IPS-15b (cell line): ENCODE measurements around the gene SMARCA2.

ENCODE experiments used
- H3K27me3 ChIP-seq: one replicate; pipeline ENCODE4 v1.6.1; 2013; ENCODE audit warnings: low read length; ENCODE audit not compliant: control insufficient read depth, insufficient read depth
- H3K36me3 ChIP-seq: one replicate; pipeline ENCODE4 v1.6.1; 2013; ENCODE audit warnings: low read length; ENCODE audit not compliant: control insufficient read depth, insufficient read depth
- H3K4me1 ChIP-seq: one replicate; pipeline ENCODE4 v1.6.1; 2013; ENCODE audit warnings: mild to moderate bottlenecking, low read length; ENCODE audit not compliant: control insufficient read depth, insufficient read depth
- H3K4me3 ChIP-seq: one replicate; pipeline ENCODE4 v1.5.1; 2013; ENCODE audit warnings: low read depth, low read length
- H3K9ac ChIP-seq: one replicate; pipeline ENCODE4 v1.6.1; 2013; ENCODE audit warnings: low read depth, mild to moderate bottlenecking, low read length
- H3K9me3 ChIP-seq: one replicate; pipeline ENCODE4 v1.6.1; 2013; ENCODE audit warnings: mild to moderate bottlenecking, low read length; ENCODE audit not compliant: control insufficient read depth, insufficient read depth

Gene SMARCA2

DNA sequence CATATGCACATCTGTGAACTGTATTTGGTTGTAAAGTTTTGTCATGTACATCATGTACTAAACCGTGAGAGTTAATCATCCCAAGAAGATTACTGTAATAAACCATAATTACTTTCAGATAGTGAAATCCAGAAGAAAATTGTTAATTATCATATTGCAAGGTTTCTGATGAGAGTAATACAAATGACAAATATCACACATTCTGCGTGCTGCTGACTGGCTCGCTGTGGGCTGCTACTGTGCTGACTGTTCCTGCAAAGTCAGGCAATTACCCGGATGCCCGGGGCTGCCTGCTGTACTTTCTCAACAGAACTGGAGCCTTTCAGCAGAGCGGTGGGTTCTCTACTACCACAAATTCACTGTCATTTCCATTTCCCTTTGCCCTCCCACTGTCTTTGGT, 68.3 kb downstream of the SMARCA2 start:
- no peaks in the 10 kb centered on the region for H3K4me1 ChIP-seq
- H3K27me3 ChIP-seq, result no peaks in the 10 kb centered on the region
- H3K4me3 ChIP-seq, result no peak overlapping the region
- no peak overlapping the region for H3K9ac ChIP-seq
- H3K36me3 ChIP-seq, result no peaks in the 10 kb centered on the region
- H3K9me3 ChIP-seq, result no peaks in the 10 kb centered on the region

DNA sequence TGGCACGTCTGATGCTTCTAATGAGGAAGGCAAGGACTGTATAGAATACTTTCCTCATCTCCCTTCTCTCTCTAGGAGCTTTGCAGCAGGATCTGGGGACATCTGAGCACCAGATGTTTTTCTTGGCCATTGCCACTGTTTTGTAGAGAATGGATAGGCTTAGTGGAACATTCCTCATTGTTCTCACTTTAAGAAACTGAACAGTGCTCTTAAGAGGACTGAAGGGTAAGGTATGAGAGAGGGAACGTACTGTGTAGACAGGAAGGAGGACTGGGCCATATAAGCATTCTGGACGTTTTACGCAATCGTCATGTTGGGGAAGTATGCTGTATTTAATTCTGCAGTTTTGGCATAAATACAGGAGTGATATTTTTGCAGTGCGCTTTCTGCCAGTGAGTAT, 70.6 kb downstream of the SMARCA2 start:
- Histone ChIP-seq H3K27me3 (no peaks in the 10 kb centered on the region), H3K36me3 (no peaks in the 10 kb centered on the region), H3K4me1 (no peaks in the 10 kb centered on the region)

DNA sequence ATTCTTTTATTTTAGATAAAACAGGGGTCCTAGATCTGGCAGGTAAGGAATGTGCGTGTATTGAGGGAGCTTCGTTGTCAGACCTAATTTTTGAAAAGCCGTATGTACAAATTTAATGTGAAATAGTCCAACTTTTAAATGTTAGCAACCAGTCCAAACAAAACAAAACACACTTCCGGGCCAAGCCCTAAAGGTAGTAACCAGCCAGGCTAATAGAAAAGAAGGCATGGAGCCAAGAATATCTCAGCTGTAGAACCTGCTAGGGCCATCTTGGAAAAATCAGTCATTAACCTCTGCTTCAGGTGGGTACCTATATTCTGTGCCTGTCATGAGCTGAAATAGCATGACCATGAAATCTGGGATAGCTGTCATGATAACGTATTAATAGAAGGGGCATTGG, 71.0 kb downstream of the SMARCA2 start:
- H3K27me3 ChIP-seq, result no peaks in the 10 kb centered on the region
- no peak overlapping the region for H3K4me3 ChIP-seq
- no peaks in the 10 kb centered on the region for H3K36me3 ChIP-seq
- no peak overlapping the region for H3K9ac ChIP-seq
- no peaks in the 10 kb centered on the region for H3K4me1 ChIP-seq
- no peaks in the 10 kb centered on the region for H3K9me3 ChIP-seq

More for the DNA sequence above, 70.6 kb downstream of the SMARCA2 start:
- no peaks in the 10 kb centered on the region for H3K9me3 ChIP-seq
- no peak overlapping the region for H3K9ac ChIP-seq
- no peak overlapping the region for H3K4me3 ChIP-seq

DNA sequence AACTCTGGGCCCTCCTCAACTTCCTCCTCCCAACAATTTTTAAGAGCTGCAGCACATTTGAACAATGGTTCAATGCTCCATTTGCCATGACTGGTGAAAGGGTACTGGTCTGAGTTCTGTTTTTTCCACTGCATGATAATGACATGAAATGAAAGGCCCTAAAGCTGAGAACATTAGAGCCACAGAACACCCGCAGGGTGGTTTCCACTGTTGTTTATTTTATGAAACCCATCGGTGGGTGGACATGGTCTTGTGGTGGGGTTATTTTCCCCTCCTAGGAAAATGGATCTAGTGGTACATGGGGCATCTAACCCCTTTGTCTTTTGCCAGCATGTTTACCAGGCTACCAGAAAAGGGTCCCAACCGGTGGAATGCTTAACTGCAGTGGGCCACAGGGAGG, 71.8 kb downstream of the SMARCA2 start:
- H3K9ac ChIP-seq, result no peak overlapping the region
- H3K36me3 ChIP-seq, result no peaks in the 10 kb centered on the region
- H3K9me3 ChIP-seq, result no peaks in the 10 kb centered on the region
- no peaks in the 10 kb centered on the region for H3K27me3 ChIP-seq
- H3K4me1 ChIP-seq, result no peaks in the 10 kb centered on the region
- H3K4me3 ChIP-seq, result no peak overlapping the region

DNA sequence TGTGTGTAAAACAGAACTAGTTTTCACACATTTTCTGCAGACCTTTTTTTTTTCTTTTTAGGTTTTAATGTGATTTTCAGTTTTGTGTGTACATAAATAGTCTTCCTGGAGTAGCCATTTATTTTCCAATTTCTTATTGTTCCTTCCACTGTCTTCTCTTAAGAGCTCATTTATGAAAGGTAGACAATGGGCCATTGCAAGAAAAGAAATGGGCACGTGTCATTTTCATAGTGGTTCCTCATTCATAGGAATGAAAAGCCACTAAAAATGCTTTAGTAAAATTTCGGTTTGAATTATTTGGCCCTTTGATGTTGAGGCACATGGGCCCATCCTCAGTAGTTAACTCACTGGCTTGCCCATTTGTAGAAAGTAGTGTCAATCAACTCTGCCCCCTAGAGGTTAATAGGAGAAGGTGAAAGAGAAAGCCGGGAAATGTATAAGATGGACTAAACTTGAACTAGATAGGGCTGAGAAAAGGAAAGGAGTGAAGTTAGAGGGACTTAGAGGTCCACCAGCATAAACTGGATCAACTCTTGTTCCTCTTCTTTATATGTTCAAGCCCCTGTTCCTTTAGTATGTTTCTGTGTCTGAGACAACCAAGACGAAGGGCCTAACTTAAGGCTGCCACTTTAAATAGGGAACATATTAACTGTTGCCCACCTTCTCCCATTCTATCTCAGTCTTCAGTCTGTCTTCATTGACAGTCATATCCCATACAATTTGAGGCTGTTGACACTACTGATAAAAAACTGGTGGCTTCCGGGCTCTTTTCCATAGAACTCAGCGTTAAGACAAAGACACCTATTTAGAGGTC, 72.6 kb downstream of the SMARCA2 start:
- no peaks in the 10 kb centered on the region for H3K27me3 ChIP-seq
- H3K9me3 ChIP-seq, result no peaks in the 10 kb centered on the region
- no peaks in the 10 kb centered on the region for H3K36me3 ChIP-seq
- no peak overlapping the region for H3K4me3 ChIP-seq
- H3K9ac ChIP-seq, result no peak overlapping the region
- no peaks in the 10 kb centered on the region for H3K4me1 ChIP-seq

DNA sequence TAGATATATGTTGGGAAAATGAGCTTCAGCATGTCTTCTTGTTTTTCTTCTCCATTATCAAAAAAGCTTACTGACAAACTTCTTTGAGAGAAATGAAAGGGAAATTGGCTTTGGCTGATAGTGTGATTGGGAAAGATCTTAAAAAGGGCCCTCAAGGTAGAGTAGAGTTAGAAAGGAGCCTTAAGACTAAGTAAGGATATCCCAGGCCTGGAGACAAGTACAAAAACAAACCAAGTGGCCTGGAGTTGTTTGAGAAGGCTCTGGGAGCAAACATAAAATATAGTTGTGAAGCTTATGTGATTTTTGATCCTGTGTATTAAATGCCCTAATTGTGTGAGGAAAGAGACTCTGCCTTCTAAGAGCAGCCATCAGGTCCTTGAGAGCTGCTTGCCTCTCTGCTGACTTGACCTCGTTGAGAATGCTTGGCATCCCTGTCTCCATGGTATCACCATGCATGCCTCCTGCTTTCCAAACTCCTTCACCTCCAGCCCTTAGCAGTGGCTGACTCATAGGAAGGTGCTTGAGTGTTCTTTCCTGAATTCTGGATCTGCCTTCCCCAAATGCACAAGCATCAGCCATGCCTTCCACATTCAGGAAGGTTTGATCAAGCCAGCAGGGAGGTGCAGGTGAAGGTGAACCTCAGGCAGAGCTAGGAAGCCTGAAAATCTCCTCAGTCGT, 78.9 kb downstream of the SMARCA2 start:
- Histone ChIP-seq H3K9ac (no peak overlapping the region), H3K36me3 (no peaks in the 10 kb centered on the region), H3K4me3 (no peak overlapping the region), H3K9me3 (no peaks in the 10 kb centered on the region), H3K27me3 (no peaks in the 10 kb centered on the region), H3K4me1 (no peaks in the 10 kb centered on the region)

DNA sequence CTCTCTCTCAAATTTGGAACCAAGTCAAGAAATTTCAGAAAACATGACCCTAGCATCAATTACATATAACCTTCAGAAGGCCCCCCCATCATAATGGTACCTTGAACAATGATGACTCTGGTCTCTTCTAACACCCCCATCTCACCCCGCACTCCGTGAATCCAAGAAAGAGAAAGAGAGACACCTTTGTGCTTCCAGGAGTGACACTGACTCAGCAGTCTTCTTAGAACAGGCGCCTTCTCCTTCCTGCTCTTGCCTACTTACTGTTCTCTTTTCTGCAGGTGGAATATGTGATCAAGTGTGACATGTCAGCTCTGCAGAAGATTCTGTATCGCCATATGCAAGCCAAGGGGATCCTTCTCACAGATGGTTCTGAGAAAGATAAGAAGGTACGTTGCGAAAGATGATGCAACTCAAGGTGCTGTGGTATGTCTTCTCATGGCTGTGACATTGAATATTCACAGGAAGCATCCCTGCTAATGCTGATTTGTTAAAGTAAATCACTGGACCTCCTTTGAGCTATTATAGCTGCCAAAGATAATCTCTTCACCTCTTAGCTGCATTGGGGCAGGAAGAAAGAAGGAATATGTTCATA, 81.3 kb downstream of the SMARCA2 start:
- H3K9ac ChIP-seq, result no peak overlapping the region
- H3K9me3 ChIP-seq, result no peaks in the 10 kb centered on the region
- no peaks in the 10 kb centered on the region for H3K36me3 ChIP-seq
- H3K27me3 ChIP-seq, result no peaks in the 10 kb centered on the region
- no peak overlapping the region for H3K4me3 ChIP-seq
- H3K4me1 ChIP-seq, result no peaks in the 10 kb centered on the region

DNA sequence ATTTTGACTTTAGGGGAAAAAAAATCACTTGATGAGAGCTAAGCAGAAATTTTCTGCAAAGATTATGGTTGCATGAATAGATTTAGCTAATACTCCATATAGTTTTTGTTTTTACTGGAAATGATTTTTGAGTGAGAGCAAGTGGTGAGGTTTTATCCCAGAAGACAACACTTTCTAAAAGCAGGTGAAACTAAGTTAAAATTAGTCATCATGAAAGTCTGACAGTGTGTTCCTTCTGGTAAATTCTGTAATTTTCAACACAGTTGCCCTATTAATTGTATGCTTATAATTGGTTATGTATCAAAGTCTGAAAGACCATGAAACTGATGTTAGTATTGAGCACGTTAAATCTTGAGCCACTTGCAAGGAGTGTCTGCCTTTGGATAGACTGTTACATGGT, 91.5 kb downstream of the SMARCA2 start:
- H3K36me3 ChIP-seq, result no peaks in the 10 kb centered on the region

DNA sequence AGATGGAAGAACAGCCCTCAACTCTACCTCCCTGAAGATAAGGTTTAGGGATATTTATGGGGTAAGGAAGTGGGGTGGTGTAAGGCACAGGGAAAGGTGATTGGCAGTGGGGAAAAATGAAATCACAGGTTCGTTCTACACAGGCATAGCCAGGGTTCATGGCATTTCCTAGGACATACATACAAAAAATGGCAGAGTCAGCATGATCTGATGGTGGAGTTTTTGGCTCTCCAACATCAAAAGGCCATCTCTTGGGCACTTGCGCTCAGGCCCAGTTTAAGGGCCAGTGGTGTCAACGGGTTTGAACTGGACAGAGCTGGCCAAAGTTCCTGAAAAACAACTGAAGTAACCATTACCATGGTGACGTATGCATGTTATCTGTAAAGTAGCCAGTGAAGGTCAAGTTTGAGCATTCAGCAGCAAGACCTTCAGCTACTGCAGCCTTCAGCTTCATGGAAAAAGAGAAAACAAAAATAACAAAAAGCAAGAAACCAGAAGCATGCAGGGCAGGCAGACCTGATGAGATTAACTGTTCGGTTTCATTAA, 92.8 kb downstream of the SMARCA2 start:
- H3K4me1 ChIP-seq, result no peaks in the 10 kb centered on the region
- no peak overlapping the region for H3K4me3 ChIP-seq
- no peaks in the 10 kb centered on the region for H3K9me3 ChIP-seq
- no peak overlapping the region for H3K9ac ChIP-seq
- H3K36me3 ChIP-seq, result no peaks in the 10 kb centered on the region
- no peaks in the 10 kb centered on the region for H3K27me3 ChIP-seq

More for the DNA sequence above, 91.5 kb downstream of the SMARCA2 start:
- no peaks in the 10 kb centered on the region for H3K27me3 ChIP-seq
- H3K4me3 ChIP-seq, result no peak overlapping the region
- no peak overlapping the region for H3K9ac ChIP-seq
- no peaks in the 10 kb centered on the region for H3K4me1 ChIP-seq
- H3K9me3 ChIP-seq, result no peaks in the 10 kb centered on the region

DNA sequence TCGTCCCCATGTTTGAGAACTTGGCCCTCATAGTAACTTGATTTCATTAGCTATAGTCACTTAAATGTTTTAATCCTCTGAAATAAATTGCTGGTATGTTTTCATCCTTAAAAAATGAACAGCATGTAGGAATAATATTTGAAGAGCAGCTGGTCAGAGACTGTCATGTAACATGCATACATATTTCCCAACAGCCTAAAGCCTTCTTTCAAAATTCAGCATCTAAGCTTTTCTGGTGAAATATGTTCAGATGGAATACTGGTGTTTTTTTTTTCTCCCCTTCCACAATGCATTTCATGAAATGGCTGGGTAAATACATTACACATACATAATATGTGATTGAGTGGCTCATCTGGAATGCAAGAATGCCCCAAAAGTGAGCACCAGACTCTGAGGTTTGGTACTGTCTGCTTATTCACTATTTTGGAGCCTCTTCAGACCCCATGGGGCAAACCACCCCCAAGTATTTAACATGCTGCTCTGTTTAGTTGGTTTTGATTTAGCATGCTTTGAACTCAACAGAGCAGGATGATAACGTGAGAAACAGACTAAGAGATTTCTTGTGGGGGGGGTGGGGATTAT, 94.0 kb downstream of the SMARCA2 start:
- H3K27me3 ChIP-seq, result no peaks in the 10 kb centered on the region
- H3K36me3 ChIP-seq, result no peaks in the 10 kb centered on the region
- H3K4me1 ChIP-seq, result no peaks in the 10 kb centered on the region
- no peaks in the 10 kb centered on the region for H3K9me3 ChIP-seq
- no peak overlapping the region for H3K4me3 ChIP-seq
- no peak overlapping the region for H3K9ac ChIP-seq

DNA sequence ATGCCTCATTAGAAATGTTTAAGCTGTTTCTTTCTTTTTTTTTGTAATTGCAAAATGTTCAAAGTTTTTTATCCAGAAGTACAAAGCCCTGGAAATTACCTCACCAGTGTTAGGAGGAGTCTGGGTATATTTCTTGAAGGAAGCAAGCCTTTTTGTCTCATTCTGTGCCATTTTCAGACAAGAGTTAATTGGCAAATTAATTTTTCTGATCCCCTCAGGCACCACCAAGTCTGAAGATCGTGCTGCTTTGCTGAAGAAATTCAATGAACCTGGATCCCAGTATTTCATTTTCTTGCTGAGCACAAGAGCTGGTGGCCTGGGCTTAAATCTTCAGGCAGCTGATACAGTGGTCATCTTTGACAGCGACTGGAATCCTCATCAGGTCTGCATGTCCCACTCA, 94.9 kb downstream of the SMARCA2 start:
- Histone ChIP-seq H3K27me3 (no peaks in the 10 kb centered on the region), H3K9me3 (no peaks in the 10 kb centered on the region), H3K4me3 (no peak overlapping the region), H3K4me1 (no peaks in the 10 kb centered on the region), H3K9ac (no peak overlapping the region), H3K36me3 (no peaks in the 10 kb centered on the region)
